Ovary (tissue), 3 donors: ENCODE results near the gene SERP2.

Experiments
- EP300 ChIP-seq: sonication (generic); formaldehyde crosslinking; IDR thresholded peaks from one replicate; pipeline ENCODE4 v1.6.1; 2017; ENCODE audit warnings: antibody characterized with exemption
- POLR2A ChIP-seq: fragments of 450-650 bp; IDR thresholded peaks from one replicate; pipeline ENCODE4 v1.6.1; 2017; ENCODE audit warnings: antibody characterized with exemption, mild to moderate bottlenecking, moderate library complexity
- TF ChIP-seq, protein P1 (sequence below), 3 donors: fragments of 450-650 bp in 2 of 3; fragments of 200-600 bp in 1 of 3; IDR thresholded peaks; one replicate each; pipeline versions ENCODE4 v1.5.1 to v1.8.0; 2016 to 2022; ENCODE audit warnings: antibody characterized with exemption in 3 of 3, mild to moderate bottlenecking in 1 of 3
- donor health status: DM: no; HTN: no; CAD: no.

GRCh38 chr13:44352202-44352601 is 21.4 kb upstream of the SERP2 start:
- TF ChIP-seq POLR2A = no peak
- TF ChIP-seq, protein P1, sequence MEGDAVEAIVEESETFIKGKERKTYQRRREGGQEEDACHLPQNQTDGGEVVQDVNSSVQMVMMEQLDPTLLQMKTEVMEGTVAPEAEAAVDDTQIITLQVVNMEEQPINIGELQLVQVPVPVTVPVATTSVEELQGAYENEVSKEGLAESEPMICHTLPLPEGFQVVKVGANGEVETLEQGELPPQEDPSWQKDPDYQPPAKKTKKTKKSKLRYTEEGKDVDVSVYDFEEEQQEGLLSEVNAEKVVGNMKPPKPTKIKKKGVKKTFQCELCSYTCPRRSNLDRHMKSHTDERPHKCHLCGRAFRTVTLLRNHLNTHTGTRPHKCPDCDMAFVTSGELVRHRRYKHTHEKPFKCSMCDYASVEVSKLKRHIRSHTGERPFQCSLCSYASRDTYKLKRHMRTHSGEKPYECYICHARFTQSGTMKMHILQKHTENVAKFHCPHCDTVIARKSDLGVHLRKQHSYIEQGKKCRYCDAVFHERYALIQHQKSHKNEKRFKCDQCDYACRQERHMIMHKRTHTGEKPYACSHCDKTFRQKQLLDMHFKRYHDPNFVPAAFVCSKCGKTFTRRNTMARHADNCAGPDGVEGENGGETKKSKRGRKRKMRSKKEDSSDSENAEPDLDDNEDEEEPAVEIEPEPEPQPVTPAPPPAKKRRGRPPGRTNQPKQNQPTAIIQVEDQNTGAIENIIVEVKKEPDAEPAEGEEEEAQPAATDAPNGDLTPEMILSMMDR (IDR thresholded peaks at IDR 0.05) = no peak
- TF ChIP-seq EP300 = no peak
